Activated effector memory CD4-positive, alpha-beta T cell treated with Interleukin-2 at 50 U/mL for 16 hours (primary cell): Measurements from ENCODE around the gene MAPK8IP1.
"Not testable (repeated sequence)": the region's sequence is repeated elsewhere in the genome, so short reads cannot be mapped to it uniquely, and the experiment has no call there.

Experiments used
- DNase-seq: peaks from one replicate; pipeline ENCODE4 v3.0.0-alpha.2; 2020

Gene MAPK8IP1

GRCh38 chr11:45885274-45885920, at the start of gene MAPK8IP1:
Gene MAPK8IP1 (plus strand): TSS chr11:45885651. CDS start chr11:45885821, 170 bp downstream.
- peak; percentile 48 for DNase-seq

- DNase-seq, result no peak
Observed at GRCh38 chr11:45839204-45839603, 46.2 kb upstream of the MAPK8IP1 start.

GRCh38 chr11:45840251-45840650, 45.2 kb upstream of the MAPK8IP1 start:
- not testable (repeated sequence) for DNase-seq

DNA sequence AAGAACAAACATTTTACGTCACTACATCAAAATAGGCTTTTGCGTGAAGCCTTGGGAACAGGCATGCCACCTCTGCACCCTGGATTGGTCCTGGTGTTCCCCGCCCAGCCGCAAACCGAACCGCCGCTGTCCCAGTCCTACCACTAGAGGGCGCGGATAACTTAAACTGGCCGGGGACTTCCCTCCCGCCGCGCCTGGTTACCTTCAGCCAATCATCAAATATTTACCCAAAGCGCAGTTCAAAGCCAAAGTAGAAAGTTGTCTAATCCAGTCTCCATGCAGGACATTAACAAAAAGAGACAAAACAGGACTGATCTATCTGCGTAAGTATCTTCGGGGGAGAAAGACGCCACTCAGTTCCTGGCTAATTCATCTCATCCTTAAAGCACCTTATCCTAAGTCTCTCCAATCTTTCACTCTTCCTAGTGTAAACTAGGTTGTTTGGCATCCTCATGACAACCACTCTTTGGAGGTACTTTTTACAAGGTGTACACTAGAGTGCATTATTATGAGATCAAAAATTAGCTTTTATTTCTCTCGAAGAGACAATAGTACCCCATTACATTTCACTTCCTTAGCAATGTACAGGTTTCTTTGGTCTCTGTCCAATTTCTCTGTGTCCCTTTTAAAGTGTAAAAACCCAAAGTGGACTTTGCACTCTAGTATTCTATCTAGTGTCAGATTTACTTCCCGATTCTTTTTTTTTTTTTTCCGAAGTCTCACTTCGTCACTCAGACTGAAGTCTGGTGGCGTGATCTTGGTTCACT, 42.1 kb upstream of the MAPK8IP1 start:
- DNase-seq, result peak; percentile 74

DNA sequence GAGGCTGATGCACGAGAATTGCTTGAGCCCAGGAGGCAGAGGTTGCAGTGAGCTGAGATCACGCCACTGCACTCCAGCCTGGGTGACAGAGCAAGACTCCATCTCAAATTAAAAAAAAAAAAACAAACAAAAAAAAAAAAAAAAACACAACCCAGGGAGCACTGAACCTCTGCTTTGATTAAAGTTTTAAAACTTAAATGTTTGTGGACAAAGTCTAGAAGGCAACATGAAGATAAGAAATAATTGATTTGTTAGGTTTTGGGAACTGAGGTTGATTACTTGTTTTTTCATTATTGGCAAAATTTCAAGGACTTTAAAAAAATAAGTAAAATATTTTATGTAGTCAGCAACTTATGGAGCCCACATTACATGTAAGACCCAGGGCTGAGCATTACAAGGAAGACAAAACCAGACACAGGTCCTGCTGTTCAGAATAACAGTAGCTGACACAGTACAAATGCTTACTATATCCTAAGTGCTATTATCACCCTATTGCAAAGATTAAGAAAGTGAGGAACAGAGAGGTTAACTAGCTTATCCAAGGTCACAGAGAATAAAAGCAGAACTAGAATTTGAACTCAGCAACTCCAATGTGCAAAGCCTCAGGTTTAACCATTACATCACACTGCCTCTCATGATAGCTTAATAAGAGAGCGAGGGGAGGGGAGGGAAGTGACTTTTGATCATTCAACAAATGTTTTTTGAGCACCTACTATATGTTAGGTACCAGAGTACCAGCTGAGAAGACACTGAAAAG, 40.5 kb upstream of the MAPK8IP1 start:
- no peak for DNase-seq

DNA sequence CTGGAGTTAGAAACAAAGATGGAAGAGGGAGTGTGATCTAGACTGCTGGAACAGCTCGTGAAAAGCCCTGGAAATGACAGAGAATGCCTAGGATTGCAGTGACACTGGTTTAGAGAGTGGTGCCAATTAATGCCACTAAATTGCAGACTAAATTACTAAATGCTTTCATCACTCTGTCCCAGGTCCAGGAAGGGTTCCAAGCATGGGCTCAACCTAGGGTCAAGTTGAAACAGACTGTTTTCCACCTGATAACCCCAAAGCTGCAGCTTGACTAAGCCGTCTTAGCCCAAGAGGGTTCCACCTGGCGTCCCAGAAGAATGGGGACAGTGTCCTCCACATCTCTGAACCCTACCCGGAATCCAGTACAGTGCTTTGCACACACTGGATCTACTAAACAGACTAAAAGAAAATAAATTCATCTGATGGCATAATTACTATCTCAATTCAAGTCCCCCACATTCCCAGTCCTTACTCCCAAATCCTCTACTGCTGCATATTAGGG, 39.2 kb upstream of the MAPK8IP1 start:
- no peak for DNase-seq

GRCh38 chr11:45846974-45847910, 38.2 kb upstream of the MAPK8IP1 start, which contains the start of gene CRY2:
Gene CRY2 (plus strand): TSS chr11:45847475. CDS start chr11:45847491, 16 bp downstream.
- peak; percentile 97 for DNase-seq

DNA sequence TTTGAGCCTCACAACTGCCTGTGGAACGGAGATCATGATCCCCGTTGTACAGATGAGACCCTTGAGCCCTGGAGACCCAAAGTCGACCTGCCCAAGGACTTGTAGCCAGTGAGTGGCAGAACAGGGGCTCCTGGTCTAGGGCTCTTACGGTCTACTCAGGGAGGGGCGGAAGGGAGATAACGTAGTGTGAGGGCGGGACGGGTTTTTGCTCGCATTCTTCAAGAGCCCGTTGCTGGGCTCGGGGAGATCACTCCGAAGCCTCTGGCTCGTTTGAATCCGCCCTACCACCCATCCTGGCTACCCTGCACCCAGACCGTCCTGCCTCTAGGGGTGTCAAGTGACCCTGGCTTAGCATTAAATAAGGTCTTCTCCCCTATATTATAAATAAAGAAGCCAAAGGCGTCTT, 37.5 kb upstream of the MAPK8IP1 start:
- DNase-seq, result no peak

GRCh38 chr11:45848654-45849081, 36.8 kb upstream of the MAPK8IP1 start:
- no peak for DNase-seq

DNA sequence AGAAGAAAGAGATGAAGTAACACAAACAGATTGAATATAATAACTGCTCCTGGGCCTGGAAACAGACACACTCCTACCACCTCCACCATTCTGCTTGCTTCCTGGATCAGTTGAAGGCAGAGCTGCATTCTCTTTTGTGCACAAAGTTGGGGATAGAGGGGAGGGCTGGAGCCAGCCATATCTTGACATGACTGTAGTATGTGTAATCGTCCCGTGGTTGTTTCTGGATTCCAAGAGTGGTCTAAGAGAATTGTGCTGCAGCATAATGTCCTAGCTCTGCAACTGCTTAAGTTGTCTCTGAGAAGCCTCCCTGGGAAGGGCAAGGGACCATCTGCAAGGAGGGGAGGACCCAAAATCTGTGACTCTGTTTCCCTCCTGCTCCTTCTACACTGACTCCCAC, 35.0 kb upstream of the MAPK8IP1 start:
- no peak for DNase-seq

DNA sequence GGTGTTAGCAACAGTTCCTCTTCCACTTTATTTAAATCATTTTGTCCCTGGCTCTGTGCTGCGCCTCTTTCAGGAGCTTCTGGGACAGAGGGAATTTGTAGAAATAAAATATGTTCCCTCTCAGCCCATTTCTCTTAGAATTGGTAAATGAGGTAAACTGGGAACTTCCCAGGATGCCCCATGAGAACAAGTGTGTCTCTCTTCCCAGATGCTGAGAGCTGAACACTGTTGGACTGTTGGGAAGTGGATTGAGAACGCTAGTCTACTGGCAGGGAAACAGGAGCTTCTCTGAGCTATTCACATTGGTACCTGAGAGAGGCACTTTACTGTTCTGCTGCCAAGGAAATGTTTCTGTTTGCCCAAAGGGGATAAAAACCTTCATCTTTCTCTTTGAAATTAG, 34.2 kb upstream of the MAPK8IP1 start:
- DNase-seq, result no peak

DNA sequence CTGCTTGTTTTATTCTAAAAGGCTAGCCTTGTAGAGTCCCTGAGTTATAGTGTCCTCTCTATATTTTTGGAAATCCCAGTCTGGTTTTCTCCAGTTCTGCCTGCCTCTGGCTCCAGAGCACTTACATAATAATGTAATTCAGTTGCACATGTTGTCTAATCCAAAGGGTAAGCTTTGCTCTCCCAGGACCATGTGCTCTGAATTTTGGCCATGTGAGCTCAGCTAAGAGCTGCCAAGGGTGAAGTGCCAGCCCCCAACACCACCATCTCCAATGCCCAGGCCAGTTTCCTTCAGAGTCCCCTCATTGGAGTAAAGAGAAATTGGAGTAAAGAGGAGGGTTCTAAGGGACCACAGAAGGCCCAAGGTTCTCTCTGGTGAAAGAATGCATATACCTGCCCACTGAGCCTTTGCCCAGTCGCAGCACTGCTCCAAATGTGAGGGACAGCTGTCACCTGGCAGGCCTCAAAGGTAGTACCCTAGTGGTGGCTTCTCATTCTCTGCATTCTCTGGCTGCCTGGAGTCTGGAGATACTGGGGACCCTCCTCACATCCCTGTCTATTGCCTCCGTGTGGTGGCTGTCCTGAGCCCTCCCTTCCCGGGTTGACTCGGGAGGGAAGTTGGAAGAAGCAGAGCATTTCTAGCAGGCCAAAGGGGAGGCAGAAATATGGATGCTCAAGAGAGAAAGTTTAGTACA, 33.3 kb upstream of the MAPK8IP1 start:
- no peak for DNase-seq

DNA sequence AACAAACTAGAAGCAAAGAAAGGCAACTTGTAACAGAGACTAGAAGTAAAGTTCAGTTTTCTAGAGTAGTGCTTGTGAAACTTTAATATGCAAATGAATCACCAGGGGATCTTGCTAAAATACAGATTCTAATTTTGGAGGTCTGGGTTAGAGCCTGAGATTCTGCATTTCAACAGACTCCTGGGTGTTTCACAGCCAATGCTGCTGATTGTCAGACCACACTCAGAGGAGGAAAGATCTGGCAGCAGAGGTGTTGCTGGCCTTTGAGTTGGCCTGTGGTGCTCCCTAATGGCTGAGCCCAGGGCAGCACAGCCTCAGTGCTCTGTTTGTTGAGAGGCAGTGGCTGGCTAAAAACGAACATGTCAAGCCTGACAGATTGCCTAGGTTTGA, 32.7 kb upstream of the MAPK8IP1 start:
- no peak for DNase-seq

- no peak for DNase-seq
Observed at GRCh38 chr11:45853332-45854219, 31.9 kb upstream of the MAPK8IP1 start.

- no peak for DNase-seq
Observed at GRCh38 chr11:45855308-45855707, 30.1 kb upstream of the MAPK8IP1 start.

- DNase-seq, result no peak
Observed at GRCh38 chr11:45856044-45856468, 29.4 kb upstream of the MAPK8IP1 start.

DNA sequence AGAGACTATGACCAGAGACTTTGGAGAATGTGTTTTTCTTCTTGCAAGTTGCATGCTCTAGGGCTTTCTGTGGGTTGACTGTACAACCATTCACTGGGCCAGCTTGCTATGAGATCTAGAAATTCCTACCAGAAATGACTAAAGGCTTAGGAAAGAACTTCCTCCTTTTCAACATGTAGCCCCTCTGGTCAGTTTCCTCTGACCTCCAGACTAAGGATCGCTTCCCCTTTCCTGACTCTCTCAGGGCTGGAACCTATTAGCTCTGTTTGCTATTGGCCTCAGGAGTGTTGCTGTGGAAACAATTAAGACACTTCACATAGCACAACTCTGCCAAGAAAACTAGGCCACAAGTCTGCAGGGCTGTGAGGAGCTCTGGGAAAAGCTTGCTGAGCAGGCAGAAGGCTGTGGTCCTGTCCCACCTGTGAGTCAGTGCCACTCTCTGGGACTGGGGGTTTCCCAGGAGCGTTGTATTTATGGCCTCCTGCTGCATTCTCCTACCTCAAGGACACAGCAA, 27.4 kb upstream of the MAPK8IP1 start:
- no peak for DNase-seq

GRCh38 chr11:45858751-45859398, 26.6 kb upstream of the MAPK8IP1 start:
- DNase-seq, result no peak

- no peak for DNase-seq
Observed at GRCh38 chr11:45859661-45860140, 25.8 kb upstream of the MAPK8IP1 start.

- DNase-seq, result no peak
Observed at GRCh38 chr11:45860348-45860747, 25.1 kb upstream of the MAPK8IP1 start.
